ENCODE results near the gene TRAF3.

DNA sequence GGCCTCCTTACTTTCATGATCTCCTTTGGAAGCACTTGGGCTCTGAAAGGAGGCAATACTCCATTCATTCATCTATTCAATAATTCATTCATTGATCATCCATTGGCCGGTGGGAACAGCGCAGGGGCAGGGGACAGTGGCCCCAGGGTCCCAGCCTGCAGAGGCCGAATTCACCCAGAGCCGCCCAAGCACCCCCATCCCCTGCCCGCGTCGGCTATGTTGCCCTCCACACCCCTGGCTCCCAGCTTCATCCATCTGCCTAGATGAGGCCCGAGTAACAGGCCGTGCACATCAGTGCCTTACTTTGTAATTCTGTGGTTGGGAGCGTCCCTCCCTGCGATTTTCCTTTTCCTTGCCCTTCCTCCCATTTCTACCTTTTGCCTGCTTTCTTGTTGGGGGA is 148.4 kb downstream of the TRAF3 start:
- TF ChIP-seq, protein P1, sequence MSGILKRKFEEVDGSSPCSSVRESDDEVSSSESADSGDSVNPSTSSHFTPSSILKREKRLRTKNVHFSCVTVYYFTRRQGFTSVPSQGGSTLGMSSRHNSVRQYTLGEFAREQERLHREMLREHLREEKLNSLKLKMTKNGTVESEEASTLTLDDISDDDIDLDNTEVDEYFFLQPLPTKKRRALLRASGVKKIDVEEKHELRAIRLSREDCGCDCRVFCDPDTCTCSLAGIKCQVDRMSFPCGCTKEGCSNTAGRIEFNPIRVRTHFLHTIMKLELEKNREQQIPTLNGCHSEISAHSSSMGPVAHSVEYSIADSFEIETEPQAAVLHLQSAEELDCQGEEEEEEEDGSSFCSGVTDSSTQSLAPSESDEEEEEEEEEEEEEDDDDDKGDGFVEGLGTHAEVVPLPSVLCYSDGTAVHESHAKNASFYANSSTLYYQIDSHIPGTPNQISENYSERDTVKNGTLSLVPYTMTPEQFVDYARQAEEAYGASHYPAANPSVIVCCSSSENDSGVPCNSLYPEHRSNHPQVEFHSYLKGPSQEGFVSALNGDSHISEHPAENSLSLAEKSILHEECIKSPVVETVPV (CRISPR knock-in tag; IDR thresholded peaks at IDR 0.05): no peak
- TF ChIP-seq ZC3H10 (CRISPR knock-in tag; IDR thresholded peaks at IDR 0.05) (no peak), ZNF70 (CRISPR knock-in tag; IDR thresholded peaks at IDR 0.05) (no peak), ISL1 (CRISPR knock-in tag; IDR thresholded peaks at IDR 0.05) (no peak)
- TF ChIP-seq, protein P2, sequence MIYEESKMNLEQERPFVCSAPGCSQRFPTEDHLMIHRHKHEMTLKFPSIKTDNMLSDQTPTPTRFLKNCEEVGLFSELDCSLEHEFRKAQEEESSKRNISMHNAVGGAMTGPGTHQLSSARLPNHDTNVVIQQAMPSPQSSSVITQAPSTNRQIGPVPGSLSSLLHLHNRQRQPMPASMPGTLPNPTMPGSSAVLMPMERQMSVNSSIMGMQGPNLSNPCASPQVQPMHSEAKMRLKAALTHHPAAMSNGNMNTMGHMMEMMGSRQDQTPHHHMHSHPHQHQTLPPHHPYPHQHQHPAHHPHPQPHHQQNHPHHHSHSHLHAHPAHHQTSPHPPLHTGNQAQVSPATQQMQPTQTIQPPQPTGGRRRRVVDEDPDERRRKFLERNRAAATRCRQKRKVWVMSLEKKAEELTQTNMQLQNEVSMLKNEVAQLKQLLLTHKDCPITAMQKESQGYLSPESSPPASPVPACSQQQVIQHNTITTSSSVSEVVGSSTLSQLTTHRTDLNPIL (CRISPR knock-in tag; IDR thresholded peaks at IDR 0.05; ENCODE audit: low read depth): no peak

All from SK-N-SH treated with all-trans-retinoic acid at 6 μM for 48 hours (cell line).